ENCODE results near the gene TMEM225. TPM values are rescaled to one million over a fixed set of nuclear protein-coding genes. Genes with fewer than 3 reads are reported as not detected.

Gene TMEM225
- total RNA-seq, 5 donors from 2014 or later (not counting 1 experiment from before 2014, with no cell fraction given): not detected

DNA sequence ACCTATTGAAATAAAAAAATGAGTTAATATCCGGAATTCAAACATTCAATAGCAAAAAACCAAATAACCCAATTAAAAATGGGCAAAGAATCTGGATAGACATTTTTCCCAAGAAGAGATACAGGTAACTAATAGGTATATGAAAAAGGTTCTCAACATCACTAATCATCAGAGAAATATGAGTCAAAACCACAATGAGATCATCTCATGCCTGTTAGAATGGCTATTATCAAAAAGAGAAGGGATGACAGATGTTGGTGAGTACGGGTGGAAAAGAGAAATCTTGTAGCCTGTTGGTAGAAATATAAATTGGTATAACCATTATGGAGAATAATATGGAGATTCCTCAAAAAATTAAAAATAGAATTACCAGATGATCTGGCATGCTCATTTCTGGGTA lies 52.4 kb downstream of the TMEM225 start:
- H3K4me3 Mint-ChIP-seq: no peak overlapping the region
- no peaks in the 10 kb centered on the region for H3K4me1 ChIP-seq (ENCODE audit: control insufficient read depth in 1 of 2, extremely low read depth in 1 of 2, insufficient read depth in 2 of 2, low read length in 2 of 2)
- WGBS (ENCODE audit: insufficient coverage): no CpG with 5 or more reads among the region's 2 CpGs

More for the DNA sequence above, 52.4 kb downstream of the TMEM225 start:
- H3K9me3 Mint-ChIP-seq: peaks cover 0 to 4% (median 0%) of the 10 kb centered on the region in 3 donors
- Histone ChIP-seq H3K9me3 (no peaks in the 10 kb centered on the region), H3K27ac (ENCODE audit: low read length) (no peak overlapping the region), H3K36me3 (ENCODE audit: control insufficient read depth in 2 of 2, extremely low read depth in 1 of 2, insufficient read depth in 1 of 2, low read length in 1 of 2) (no peaks in the 10 kb centered on the region), H3K4me3 (ENCODE audit: control insufficient read depth in 1 of 2, extremely low read depth in 1 of 2, low read length in 1 of 2) (no peak overlapping the region), H3K27me3 (replicated peaks in 1 of 2; ENCODE audit: control insufficient read depth in 2 of 2, extremely low read depth in 1 of 2, insufficient read depth in 2 of 2, low read length in 1 of 2) (peaks cover 0 to 8% of the 10 kb centered on the region in 2 experiments)
- no peak for DNase-seq
- ATAC-seq (replicated peaks in 1 of 4): no peak
- H3K4me1 Mint-ChIP-seq: no peaks in the 10 kb centered on the region
- peaks cover 9 to 35% of the 10 kb centered on the region in 2 donors for H3K27me3 Mint-ChIP-seq
- CTCF ChIA-PET: no interaction called here
- no peaks in the 10 kb centered on the region for H3K36me3 Mint-ChIP-seq
- POLR2A ChIA-PET: no interaction called here
- H3K27ac Mint-ChIP-seq: no peak overlapping the region

Other genes with a start within 250 kb of the TMEM225 start
- not detected for gene SCN3B, start 231.0 kb downstream of the TMEM225 start, total RNA-seq
- 10 to 100 TPM in 4 of 5 donors, 1 to 10 TPM in 1; 9.5 to 22.6 (median 21.7) TPM for gene ZNF202, start 144.0 kb downstream of the TMEM225 start, total RNA-seq
- gene OR6X1, start 131.2 kb downstream of the TMEM225 start, total RNA-seq: not detected
- gene OR6M1, start 79.3 kb downstream of the TMEM225 start, total RNA-seq: not detected
- gene OR8D4, start 16.5 kb upstream of the TMEM225 start, total RNA-seq: not detected
- not detected for gene OR4D5, start 53.9 kb upstream of the TMEM225 start, total RNA-seq
- gene OR6T1, start 58.2 kb upstream of the TMEM225 start, total RNA-seq: not detected
- not detected for gene OR10S1, start 92.1 kb upstream of the TMEM225 start, total RNA-seq
- gene OR10G6, start 109.5 kb upstream of the TMEM225 start, total RNA-seq: not detected
- gene OR10G4, start 127.3 kb upstream of the TMEM225 start, total RNA-seq: not detected
- not detected for gene OR10G9, start 137.3 kb upstream of the TMEM225 start, total RNA-seq
- not detected for gene OR10G8, start 141.1 kb upstream of the TMEM225 start, total RNA-seq
- gene OR10G7, start 155.7 kb upstream of the TMEM225 start, total RNA-seq: not detected
- 10 to 100 TPM in 1 of 5 donors, 1 to 10 TPM in 4; 5.6 to 10.0 (median 7.6) TPM for gene VWA5A, start 229.8 kb upstream of the TMEM225 start, total RNA-seq

Measured in T-cell (primary cell).